Stimulated activated CD4-positive, alpha-beta T cell treated with anti-CD3 and anti-CD28 coated beads, Interleukin-12 subunit alpha, Interleukin-12 subunit beta, amount 100 ng/mL, for 4 hours (primary cell): ENCODE data around the gene CALR3.
"Not testable (repeated sequence)": the region's sequence is repeated elsewhere in the genome, so short reads cannot be mapped to it uniquely, and the experiment has no call there.

Source experiments
- DNase-seq: peaks from one replicate; pipeline ENCODE4 v3.0.0-alpha.2; 2020

CALR3 gene

GRCh38 chr19:16455489-16455888 lies 40.5 kb downstream of the CALR3 start:
- DNase-seq, result no peak

- no peak for DNase-seq
Measured at GRCh38 chr19:16454351-16454918, 41.5 kb downstream of the CALR3 start.

- no peak for DNase-seq
Measured at GRCh38 chr19:16452325-16452724, 43.6 kb downstream of the CALR3 start.

DNA sequence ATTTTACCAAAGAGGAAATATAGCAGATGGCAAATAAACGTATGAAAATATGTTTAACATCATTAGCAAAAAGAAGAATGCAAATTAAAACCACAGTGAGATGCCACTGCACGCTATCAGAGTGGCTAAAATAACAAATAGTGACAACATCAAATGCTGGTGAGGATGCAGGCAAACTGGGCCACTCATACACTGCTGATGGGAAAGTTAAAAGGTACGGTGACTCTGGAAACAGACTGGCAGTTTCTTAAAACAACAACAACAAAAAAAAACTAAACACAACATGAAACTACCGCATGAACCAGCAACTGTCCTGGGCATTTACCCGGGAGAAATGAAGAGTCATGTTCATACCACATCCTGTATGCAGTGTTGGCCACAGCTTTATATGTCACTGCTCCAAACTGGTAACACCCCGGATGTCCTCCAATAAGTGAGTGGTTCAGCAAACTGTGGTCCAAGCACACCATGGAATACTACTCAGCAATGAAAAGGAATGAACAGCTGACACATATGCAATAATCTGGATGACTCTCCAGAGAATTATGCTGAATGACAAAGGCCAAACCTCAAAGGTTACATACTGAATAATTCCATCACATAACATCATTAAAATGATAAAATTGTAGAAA lies 46.5 kb downstream of the CALR3 start:
- no peak for DNase-seq

- DNase-seq, result not testable (repeated sequence)
Measured at GRCh38 chr19:16448872-16449271, 47.1 kb downstream of the CALR3 start.

DNA sequence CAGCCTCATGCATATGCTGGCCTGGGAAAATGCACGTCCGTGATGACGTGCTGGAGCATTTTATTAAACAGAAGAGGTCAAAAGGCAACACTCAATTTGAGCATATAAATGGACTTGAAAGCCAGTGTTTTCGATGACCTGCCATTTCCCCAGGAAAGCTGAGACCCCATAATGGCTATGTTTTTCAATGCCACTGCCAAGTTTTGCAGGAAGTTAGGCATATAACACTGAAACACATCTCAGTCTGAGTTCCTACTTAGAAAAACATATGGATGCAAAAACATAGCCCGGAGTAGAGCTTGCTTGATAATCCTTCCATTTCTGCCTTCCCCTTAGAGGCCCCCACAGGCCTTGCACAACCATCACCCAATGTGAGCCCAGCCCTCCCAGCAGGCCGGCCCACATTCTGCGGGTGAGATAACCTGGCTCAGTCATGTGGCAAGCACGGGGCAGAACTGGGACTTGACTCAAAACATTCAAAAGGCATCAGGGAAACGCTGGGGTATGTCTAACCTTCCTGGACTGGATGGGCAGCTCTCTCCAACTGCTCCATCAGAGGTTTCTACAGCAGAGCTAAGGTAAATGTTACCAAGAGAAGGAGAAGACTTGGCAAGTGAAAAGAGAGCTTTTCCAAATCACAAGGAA lies 49.1 kb downstream of the CALR3 start:
- no peak for DNase-seq

DNA sequence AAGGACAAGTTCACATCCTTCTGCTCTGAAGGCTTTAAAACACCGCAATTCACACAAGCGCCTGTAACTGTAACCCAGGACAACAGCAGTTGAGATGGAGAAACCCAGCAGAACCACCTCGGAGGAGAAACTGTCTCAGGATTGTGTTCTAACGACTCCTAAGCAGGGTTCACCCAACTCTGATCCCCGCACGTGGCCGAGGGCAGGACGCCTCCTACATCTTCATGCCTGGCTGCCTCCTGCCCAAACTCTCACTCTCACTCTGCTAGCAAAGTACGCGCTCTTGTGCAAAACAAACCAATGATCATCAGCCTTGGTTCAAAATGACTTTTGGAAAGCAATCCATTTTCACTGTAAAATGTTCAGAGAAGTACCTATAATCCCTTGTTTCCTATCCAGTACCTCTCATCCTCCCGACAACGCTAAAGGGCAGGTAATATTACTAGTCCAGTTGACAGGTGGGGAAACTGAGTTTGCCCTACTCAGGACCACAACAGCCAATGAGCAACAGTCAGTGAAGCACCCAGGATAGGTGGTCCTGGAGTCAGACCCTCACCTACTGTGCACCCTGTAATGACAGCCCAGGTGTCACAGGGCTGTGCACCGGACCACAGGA lies 49.8 kb downstream of the CALR3 start:
- no peak for DNase-seq

DNA sequence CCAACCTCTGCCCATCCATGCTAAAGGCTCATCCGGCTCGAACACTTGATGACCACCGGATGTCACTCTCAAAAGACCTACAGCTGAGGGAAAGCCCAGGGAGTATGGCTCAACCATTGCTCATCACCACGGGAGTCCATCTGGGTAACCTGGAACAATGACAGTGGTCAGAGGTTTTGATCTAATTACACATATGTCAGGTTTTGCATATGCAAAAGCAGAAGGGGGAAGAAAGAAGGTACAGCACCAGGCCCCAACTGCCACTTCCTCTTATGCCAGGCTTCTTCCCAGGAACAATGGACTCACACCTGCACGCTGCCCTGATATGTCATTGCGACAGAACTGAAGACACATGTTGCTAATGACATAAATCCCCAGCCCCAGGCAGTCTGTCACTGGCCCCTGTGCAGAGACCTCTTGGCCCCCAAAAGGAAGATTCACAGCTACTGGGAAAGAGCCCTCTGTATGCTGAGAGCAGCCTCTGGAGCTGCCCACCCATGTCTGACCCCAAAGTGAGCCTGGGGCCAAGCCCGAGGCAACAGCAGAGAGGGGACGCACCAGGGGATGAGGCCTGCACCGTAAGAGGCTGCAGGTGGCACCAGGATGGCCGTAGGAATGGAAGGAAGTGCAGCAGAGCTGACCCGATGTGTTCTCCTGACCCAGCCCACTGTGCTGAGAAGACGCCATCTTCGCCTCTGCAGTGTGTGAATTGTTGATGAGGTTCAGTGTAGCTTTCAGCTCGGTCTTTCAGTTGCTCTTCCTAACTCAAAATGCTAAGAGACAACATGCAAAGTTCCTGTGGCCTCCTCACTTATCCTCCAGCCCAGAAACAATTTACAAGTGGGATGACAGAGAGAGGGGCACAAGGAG lies 50.5 kb downstream of the CALR3 start:
- DNase-seq, result no peak

- DNase-seq, result no peak
Measured at GRCh38 chr19:16444269-16444600, 51.7 kb downstream of the CALR3 start.

- DNase-seq, result no peak
Measured at GRCh38 chr19:16442386-16443276, 53.3 kb downstream of the CALR3 start.

GRCh38 chr19:16441661-16442162 lies 54.3 kb downstream of the CALR3 start:
- DNase-seq, result no peak

DNA sequence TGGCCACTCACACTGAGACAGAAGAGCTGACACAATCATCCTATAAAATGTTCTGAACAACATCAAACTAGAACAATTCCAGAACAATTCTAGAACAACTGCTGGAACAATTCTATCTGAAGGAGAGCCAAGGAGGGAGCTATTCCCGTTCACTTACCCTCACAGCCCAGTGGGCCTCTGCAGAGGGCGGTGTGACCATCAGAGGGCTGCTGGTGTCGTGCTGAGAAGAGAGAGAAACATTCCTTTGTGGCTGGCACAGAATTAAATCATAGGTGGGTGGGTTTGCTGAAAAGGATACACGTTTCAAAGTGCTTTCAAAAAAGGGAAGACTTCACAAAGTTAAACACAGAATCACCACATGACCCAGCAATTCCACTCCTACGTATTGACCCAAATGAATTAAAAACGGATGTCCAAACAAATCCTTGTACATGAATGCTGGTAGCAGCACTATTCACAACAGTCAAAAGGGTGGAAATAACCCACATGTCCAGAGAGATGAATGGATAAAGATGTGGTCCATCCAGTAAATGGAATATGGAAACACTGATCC lies 59.1 kb downstream of the CALR3 start:
- DNase-seq, result no peak

DNA sequence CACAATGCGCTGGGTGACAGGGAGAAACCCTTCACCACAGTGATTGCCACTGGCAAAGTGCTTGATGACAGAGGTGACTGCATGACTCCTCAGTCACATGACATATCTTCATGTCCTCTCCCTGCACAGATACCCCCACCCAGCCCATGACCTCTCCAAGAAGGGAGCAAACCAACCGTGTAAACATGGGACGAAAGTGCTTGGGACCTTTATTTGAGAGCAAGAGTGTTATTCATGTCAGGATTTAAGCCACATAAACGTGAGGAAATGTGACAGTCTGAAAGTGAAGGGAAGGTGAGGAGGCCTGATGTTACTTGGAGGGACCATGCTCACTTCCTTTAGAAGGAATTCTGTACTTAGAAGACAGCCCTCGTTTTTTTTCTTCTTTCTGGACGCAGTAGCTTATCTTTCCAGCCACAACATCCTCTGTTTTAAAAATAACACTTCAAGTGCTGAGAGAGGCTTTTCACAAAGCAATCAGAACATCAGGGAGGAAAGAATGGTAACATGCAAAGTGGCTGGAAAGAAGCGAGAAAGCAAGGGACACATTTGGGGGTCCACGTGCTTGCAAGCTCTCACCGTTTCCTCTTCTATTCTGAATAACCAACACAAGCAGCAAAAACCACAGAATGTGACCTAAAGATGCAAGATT lies 59.8 kb downstream of the CALR3 start:
- no peak for DNase-seq

DNA sequence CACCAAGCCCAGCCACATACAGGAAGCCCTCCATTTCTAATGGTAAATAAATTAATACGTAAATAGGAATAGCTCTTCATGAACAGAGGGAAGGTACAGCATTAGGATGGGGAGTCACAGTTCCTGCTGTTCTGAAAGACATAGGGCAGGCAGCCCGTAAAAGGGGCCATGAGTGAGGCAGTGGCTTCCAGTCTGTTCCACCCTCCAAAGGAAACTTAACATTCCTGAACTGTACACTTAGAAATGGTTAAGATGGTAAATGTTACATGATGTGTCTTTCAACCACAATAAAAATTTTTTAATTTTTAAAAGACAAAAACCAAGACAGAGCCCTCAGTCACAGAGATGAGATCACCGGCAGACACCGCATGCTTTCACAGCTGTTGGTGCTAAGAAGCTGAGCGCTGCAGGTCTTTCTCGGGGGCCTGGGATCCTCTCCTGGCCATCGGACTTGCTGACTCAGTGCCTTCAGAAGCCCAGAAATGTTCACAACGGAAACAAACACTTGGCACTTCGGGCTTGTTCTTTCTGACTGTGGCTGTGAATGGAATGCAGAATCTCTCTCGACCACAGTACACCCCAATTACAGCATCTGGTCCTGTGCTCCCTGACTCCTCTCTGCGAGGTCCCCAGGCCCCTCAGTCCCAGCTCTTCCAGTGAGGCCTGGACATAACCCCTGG lies 60.6 kb downstream of the CALR3 start:
- no peak for DNase-seq

- DNase-seq, result no peak
Measured at GRCh38 chr19:16433986-16434385, 62.0 kb downstream of the CALR3 start.

GRCh38 chr19:16429759-16430091 lies 66.2 kb downstream of the CALR3 start:
- no peak for DNase-seq

- DNase-seq, result no peak
Measured at GRCh38 chr19:16429066-16429758, 66.8 kb downstream of the CALR3 start.
